HCT116 (cell line): ENCODE data around the gene FHIT. TPM values are rescaled to one million over a fixed set of nuclear protein-coding genes. Genes with fewer than 3 reads are reported as not detected.

Experiments used
- ATAC-seq: fragments of 200-7000 bp; cut with Tn5 transposase; 2 replicates; pipeline ENCODE4 v1.9.1; 2020; ENCODE audit warnings: mild to moderate bottlenecking, moderate library complexity
- BruUV-seq: library from RNA; stranded (reverse); fragments of 400-500 nt; replicated peaks from 2 replicates; lab custom pipeline; 2021; lab: Mats Ljungman, UMichigan
- CTCF ChIA-PET: fragments of 300-600 bp; sonication (Branson Sonifier 250); formaldehyde crosslinking; loops from one replicate; lab custom pipeline; 2021; ENCODE audit warnings: antibody characterized with exemption; lab: Charles Lee
- POLR2A ChIA-PET: fragments of 300-600, 350-600 bp; sonication (Branson Sonifier 250); formaldehyde crosslinking; loops from one replicate; lab custom pipeline; 2021; ENCODE audit warnings: antibody characterized with exemption; lab: Charles Lee
- RAD21 ChIA-PET, 2 experiments: fragments of 300-600 bp; sonication (Branson Sonifier 250); formaldehyde crosslinking; loops; one replicate each; lab custom pipeline; 2023; ENCODE audit warnings: low total read pairs in 2 of 2; ENCODE audit not compliant: uncharacterized antibody in 2 of 2, unreplicated experiment in 2 of 2, low non-redundant PET in 1 of 2; lab: Charles Lee
- DNase-seq: peaks from one replicate; pipeline ENCODE4 v3.0.0-alpha.2; 2010; ENCODE audit warnings: low read depth, low spot score
- H2AFZ ChIP-seq: fragments of 200-600 bp; shearing (Covaris generic), sonication (generic); 2 replicates; pipeline ENCODE4 v1.6.1; 2017; ENCODE audit warnings: low read depth, mixed run types, mixed read lengths, antibody characterized with exemption, low read length; ENCODE audit not compliant: poor library complexity, severe bottlenecking
- H3K27ac ChIP-seq: 2 replicates; pipeline ENCODE4 v1.5.1; 2012; ENCODE audit warnings: low read depth, low read length
- H3K27me3 ChIP-seq: fragments of 200-600 bp; sonication (generic); 2 replicates; pipeline ENCODE4 v1.6.1; 2016; ENCODE audit warnings: mixed run types, low read length, mixed read lengths; ENCODE audit not compliant: insufficient read depth
- H3K36me3 ChIP-seq, 2 experiments: fragments of 200-500 bp in 1 of 2; fragments of 200-600 bp in 1 of 2; sonication (Bioruptor generic) in 1 of 2; sonication (generic) in 1 of 2; 2 replicates each; pipeline versions ENCODE4 v1.5.1 to v1.6.1; 2014 to 2016; ENCODE audit warnings: low read length in 2 of 2, inconsistent platforms in 1 of 2, mixed read lengths in 1 of 2, mixed run types in 1 of 2; ENCODE audit not compliant: insufficient read depth in 2 of 2, control insufficient read depth in 1 of 2
- H3K4me1 ChIP-seq, 2 experiments: fragments of 200-600 bp in 1 of 2; sonication (generic) in 1 of 2; 2 replicates each; pipeline versions ENCODE4 v1.5.1 to v1.6.1; 2012 to 2017; ENCODE audit warnings: low read length in 2 of 2, inconsistent platforms in 1 of 2, mild to moderate bottlenecking in 1 of 2, mixed read lengths in 1 of 2, mixed run types in 1 of 2, moderate library complexity in 1 of 2; ENCODE audit not compliant: insufficient read depth in 2 of 2, control insufficient read depth in 1 of 2
- H3K4me2 ChIP-seq: fragments of 200-600 bp; sonication (generic); 2 replicates; pipeline ENCODE4 v1.6.1; 2017; ENCODE audit warnings: mixed run types, low read length, mixed read lengths
- H3K4me3 ChIP-seq, 2 experiments: fragments of 200-600 bp in 1 of 2; sonication (generic) in 1 of 2; replicated peaks in 1 of 2; 2 replicates each; pipeline ENCODE4 v1.5.1; 2011 to 2016; ENCODE audit warnings: low read length in 2 of 2, control low read depth in 1 of 2, low read depth in 1 of 2, mild to moderate bottlenecking in 1 of 2, mixed read lengths in 1 of 2, mixed run types in 1 of 2
- H3K79me2 ChIP-seq: fragments of 200-600 bp; sonication (generic); 2 replicates; pipeline ENCODE4 v1.6.1; 2017; ENCODE audit warnings: mild to moderate bottlenecking, mixed run types, low read length, moderate library complexity, mixed read lengths; ENCODE audit not compliant: insufficient read depth
- H3K9ac ChIP-seq: fragments of 200-600 bp; sonication (generic); 2 replicates; pipeline ENCODE4 v1.6.1; 2016; ENCODE audit warnings: low read length, mixed read lengths
- H3K9me2 ChIP-seq: fragments of 200-600 bp; sonication (generic), shearing (Covaris generic); 2 replicates; pipeline ENCODE4 v1.6.1; 2017; ENCODE audit warnings: mixed run types, mild to moderate bottlenecking, moderate library complexity; ENCODE audit not compliant: insufficient read depth
- H3K9me3 ChIP-seq, 2 experiments: fragments of 200-500 bp in 1 of 2; fragments of 200-600 bp in 1 of 2; sonication (Bioruptor generic) in 1 of 2; sonication (generic) in 1 of 2; 2 replicates each; pipeline ENCODE4 v1.6.1; 2014 to 2017; ENCODE audit warnings: low read length in 2 of 2, mixed read lengths in 2 of 2, inconsistent platforms in 1 of 2, low read depth in 1 of 2, mild to moderate bottlenecking in 1 of 2, mixed run types in 1 of 2, moderate library complexity in 1 of 2; ENCODE audit not compliant: control insufficient read depth in 1 of 2, insufficient read depth in 1 of 2
- H4K20me1 ChIP-seq: fragments of 200-600 bp; sonication (generic), shearing (Covaris generic); 2 replicates; pipeline ENCODE4 v1.6.1; 2017; ENCODE audit warnings: mixed run types, mild to moderate bottlenecking, moderate library complexity; ENCODE audit not compliant: insufficient read depth
- CEBPB ChIP-seq: IDR thresholded peaks from 2 replicates; pipeline ENCODE4 v1.6.1; 2012; ENCODE audit warnings: low read depth
- CTCF ChIP-seq, 3 experiments: fragments of 200-600 bp in 1 of 3; sonication (generic) in 1 of 3; IDR thresholded peaks in 2 of 3; conservative IDR thresholded peaks in 1 of 3; 2 replicates each; pipeline ENCODE4 v1.5.1; 2012 to 2017; ENCODE audit warnings: low read depth in 2 of 3, low read length in 2 of 3, antibody characterized with exemption in 1 of 3, borderline replicate concordance in 1 of 3, control low read depth in 1 of 3, mild to moderate bottlenecking in 1 of 3, mixed read lengths in 1 of 3, mixed run types in 1 of 3, moderate library complexity in 1 of 3; ENCODE audit not compliant: insufficient read depth in 1 of 3
- EZH2 ChIP-seq: fragments of 200-600 bp; sonication (generic); IDR thresholded peaks from 2 replicates; pipeline ENCODE4 v1.6.1; 2017; ENCODE audit warnings: antibody characterized with exemption, mixed run types
- EZH2phosphoT487 ChIP-seq: fragments of 200-600 bp; IDR thresholded peaks from 2 replicates; pipeline ENCODE4 v1.6.1; 2018; ENCODE audit warnings: antibody characterized with exemption, borderline replicate concordance
- FOSL1 ChIP-seq: IDR thresholded peaks from 2 replicates; pipeline ENCODE4 v1.6.1; 2012; ENCODE audit warnings: low read depth
- JUND ChIP-seq: IDR thresholded peaks from 2 replicates; pipeline ENCODE4 v1.6.1; 2012
- MAX ChIP-seq: IDR thresholded peaks from 2 replicates; pipeline ENCODE4 v1.6.1; 2012
- SIN3A ChIP-seq: IDR thresholded peaks from 2 replicates; pipeline ENCODE4 v1.6.1; 2012; ENCODE audit warnings: low read depth
- SP1 ChIP-seq: IDR thresholded peaks from 2 replicates; pipeline ENCODE4 v1.6.1; 2012; ENCODE audit warnings: low read depth
- SRF ChIP-seq: IDR thresholded peaks from 2 replicates; pipeline ENCODE4 v1.6.1; 2012; ENCODE audit warnings: low read depth
- TCF7L2 ChIP-seq: IDR thresholded peaks from 2 replicates; pipeline ENCODE4 v1.7.0; 2011; ENCODE audit warnings: borderline replicate concordance, inconsistent platforms; ENCODE audit not compliant: insufficient read depth, insufficient read length; ENCODE audit errors: extremely low read depth
- YY1 ChIP-seq: IDR thresholded peaks from 2 replicates; pipeline ENCODE4 v1.6.1; 2011; ENCODE audit warnings: low read length, low read depth, moderate library complexity, mild to moderate bottlenecking; ENCODE audit not compliant: insufficient replicate concordance; ENCODE audit errors: extremely low read depth
- ZFX ChIP-seq: fragments of 450-650 bp; IDR thresholded peaks from 2 replicates; pipeline ENCODE4 v1.6.1; 2017
- intact Hi-C: fragments of 100-400 bp; cut with micrococcal nuclease; formaldehyde crosslinking; loops from 2 replicates; pipeline ENCODE4 v1.10.0; 2022
- total RNA-seq: library from RNA; stranded (reverse); gene quantifications from one replicate; pipeline ENCODE4 v1.2.1, GENCODE V29; 2021; ENCODE audit not compliant: unreplicated experiment
- TF ChIP-seq, protein P1 (sequence below): IDR thresholded peaks from 2 replicates; pipeline ENCODE4 v1.6.1; 2012

FHIT gene
- total RNA-seq, 1 experiment from 2014 or later: 20.1 TPM

GRCh38 chr3:59998058-59998457 is 1253.2 kb downstream of the FHIT start:
- ATAC-seq: no peak
- no peaks in the 10 kb centered on the region for H3K4me1 ChIP-seq
- no peak overlapping the region for H3K4me3 ChIP-seq
- H3K36me3 ChIP-seq: no peaks in the 10 kb centered on the region
- H3K27ac ChIP-seq: no peak overlapping the region
- RAD21 ChIA-PET: no interaction called here
- intact Hi-C loops: no loop called here
- no peaks in the 10 kb centered on the region for H3K9me2 ChIP-seq
- H3K79me2 ChIP-seq: no peaks in the 10 kb centered on the region
- H3K27me3 ChIP-seq: 0 out of 2 replicates have a peak, but pooled peaks cover 8% of the 10 kb centered on the region
- H3K4me2 ChIP-seq: no peak overlapping the region
- no peak overlapping the region for H3K9ac ChIP-seq
- TF ChIP-seq YY1 (no peak), SRF (no peak), ZFX (no peak), SIN3A (no peak), EZH2phosphoT487 (no peak), TCF7L2 (no peak), JUND (no peak), FOSL1 (no peak), SP1 (no peak), EZH2 (no peak), MAX (no peak), CEBPB (no peak), CTCF (IDR thresholded peaks at IDR 0.05 in 2 of 3, conservative IDR thresholded peaks at IDR 0.05 in 1 of 3; ENCODE audit: borderline replicate concordance in 1 of 3, insufficient read depth in 1 of 3, low read depth in 2 of 3, low read length in 2 of 3) (no peak)
- TF ChIP-seq, protein P1, sequence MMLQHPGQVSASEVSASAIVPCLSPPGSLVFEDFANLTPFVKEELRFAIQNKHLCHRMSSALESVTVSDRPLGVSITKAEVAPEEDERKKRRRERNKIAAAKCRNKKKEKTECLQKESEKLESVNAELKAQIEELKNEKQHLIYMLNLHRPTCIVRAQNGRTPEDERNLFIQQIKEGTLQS: no peak
- TF ChIP-seq, all 23 proteins: peak for 0
- ChIA-PET CTCF (no interaction called here), POLR2A (no interaction called here)
- H4K20me1 ChIP-seq: no peaks in the 10 kb centered on the region
- no peaks in the 10 kb centered on the region for H3K9me3 ChIP-seq
- DNase-seq: no peak
- no peak overlapping the region for H2AFZ ChIP-seq
- no TSS peak for BruUV-seq
